ENCODE results near the gene IGF2BP2.

The IGF2BP2 gene

DNA sequence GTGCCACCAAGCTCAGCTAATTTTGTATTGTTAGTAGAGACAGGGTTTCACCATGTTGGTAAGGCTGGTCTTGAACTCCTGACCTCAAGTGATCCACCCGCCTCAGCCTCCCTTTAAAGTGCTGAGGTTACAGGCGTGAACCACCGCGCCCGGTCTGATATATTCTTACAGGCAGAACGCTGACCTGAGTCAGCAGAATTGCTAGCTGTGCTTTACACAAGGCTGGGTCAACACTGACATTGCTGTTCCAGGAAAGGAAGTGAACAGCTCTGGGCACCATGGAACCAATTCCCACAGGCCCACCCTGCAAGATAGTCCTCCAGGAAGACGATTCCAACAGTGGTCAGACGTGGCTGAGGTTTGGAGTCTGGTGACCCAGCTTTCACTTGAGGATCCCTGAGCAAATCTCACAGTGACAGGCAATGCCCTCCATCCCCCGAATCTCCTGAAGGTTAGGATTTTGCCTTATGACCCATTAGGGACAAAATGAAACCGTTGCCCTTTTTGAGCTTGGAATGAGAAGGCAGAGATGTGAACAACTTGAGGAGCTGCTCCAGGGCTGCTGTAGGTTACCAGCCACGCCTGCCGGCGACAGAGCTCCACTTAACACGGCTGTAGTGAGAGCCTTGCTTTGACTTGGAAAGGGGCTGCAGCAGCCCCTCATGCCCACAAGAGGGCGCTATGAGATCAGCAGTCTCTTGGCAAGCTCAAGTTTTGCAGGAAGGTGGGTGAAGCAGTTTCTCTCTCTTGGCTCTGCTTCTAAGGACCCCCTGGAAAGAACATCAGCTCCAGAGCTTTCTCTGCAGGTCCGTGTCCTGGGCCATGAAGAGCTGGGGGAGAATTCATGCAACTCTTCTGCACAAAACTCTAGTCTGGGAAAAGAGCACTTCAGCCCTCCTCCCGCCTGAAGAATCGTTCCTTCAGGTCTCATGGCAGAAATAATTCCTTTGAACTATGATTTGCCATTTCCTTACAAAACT lies 164.6 kb downstream of the IGF2BP2 start:
- Histone ChIP-seq H4K20me1 (ENCODE audit: insufficient read depth) (no peaks in the 10 kb centered on the region), H3K27me3 (ENCODE audit: insufficient read depth, low read depth) (no peaks in the 10 kb centered on the region), H3K4me1 (ENCODE audit: low read depth, poor library complexity, severe bottlenecking) (peaks cover 11% of the 10 kb centered on the region), H3K9ac (no peak overlapping the region; the same call in 1 of the 2 replicates), H3K79me2 (ENCODE audit: insufficient read depth, low read depth) (no peaks in the 10 kb centered on the region), H3K4me3 (IDR thresholded peaks at IDR 0.05; ENCODE audit: insufficient read depth, low read depth, low read length) (peak overlapping the region; percentile 46), H3K27ac (no peak overlapping the region), H3K36me3 (ENCODE audit: insufficient read depth) (no peaks in the 10 kb centered on the region), H2AFZ (ENCODE audit: low read depth) (peak overlapping the region; percentile 47; the same call in 1 of the 2 replicates), H3K4me2 (peak overlapping the region; percentile 30)
- TF ChIP-seq, protein P1, sequence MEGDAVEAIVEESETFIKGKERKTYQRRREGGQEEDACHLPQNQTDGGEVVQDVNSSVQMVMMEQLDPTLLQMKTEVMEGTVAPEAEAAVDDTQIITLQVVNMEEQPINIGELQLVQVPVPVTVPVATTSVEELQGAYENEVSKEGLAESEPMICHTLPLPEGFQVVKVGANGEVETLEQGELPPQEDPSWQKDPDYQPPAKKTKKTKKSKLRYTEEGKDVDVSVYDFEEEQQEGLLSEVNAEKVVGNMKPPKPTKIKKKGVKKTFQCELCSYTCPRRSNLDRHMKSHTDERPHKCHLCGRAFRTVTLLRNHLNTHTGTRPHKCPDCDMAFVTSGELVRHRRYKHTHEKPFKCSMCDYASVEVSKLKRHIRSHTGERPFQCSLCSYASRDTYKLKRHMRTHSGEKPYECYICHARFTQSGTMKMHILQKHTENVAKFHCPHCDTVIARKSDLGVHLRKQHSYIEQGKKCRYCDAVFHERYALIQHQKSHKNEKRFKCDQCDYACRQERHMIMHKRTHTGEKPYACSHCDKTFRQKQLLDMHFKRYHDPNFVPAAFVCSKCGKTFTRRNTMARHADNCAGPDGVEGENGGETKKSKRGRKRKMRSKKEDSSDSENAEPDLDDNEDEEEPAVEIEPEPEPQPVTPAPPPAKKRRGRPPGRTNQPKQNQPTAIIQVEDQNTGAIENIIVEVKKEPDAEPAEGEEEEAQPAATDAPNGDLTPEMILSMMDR (conservative IDR thresholded peaks at IDR 0.05; ENCODE audit: low read depth, low read length) = peak; percentile 99

DNA sequence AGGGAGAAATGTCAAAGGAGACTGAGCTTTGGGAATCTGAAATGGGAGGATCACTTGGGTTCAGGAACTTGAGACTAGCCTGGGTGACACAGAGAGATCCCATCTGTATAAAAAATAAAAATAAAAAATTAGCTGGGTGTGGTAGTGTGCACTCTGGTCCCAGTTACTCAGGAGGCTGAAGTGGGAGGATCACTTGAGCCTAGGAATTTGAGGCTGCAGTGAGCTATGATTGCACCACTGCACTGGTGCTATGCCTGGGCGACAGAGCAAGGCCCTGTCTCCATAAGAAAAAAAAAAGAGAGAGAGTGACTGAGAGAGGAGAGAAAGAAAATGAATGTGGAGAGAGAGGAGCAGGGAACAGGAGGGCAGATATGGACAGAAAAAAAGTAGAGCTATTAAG lies 165.9 kb downstream of the IGF2BP2 start:
- Histone ChIP-seq H3K79me2 (ENCODE audit: insufficient read depth, low read depth) (no peaks in the 10 kb centered on the region), H3K4me3 (IDR thresholded peaks at IDR 0.05; ENCODE audit: insufficient read depth, low read depth, low read length) (no peak overlapping the region), H2AFZ (ENCODE audit: low read depth) (no peak overlapping the region), H4K20me1 (ENCODE audit: insufficient read depth) (no peaks in the 10 kb centered on the region), H3K4me1 (ENCODE audit: low read depth, poor library complexity, severe bottlenecking) (peaks cover 11% of the 10 kb centered on the region), H3K27ac (no peak overlapping the region), H3K4me2 (no peak overlapping the region), H3K9ac (no peak overlapping the region), H3K27me3 (ENCODE audit: insufficient read depth, low read depth) (no peaks in the 10 kb centered on the region), H3K36me3 (ENCODE audit: insufficient read depth) (no peaks in the 10 kb centered on the region)
- TF ChIP-seq, protein P1 (conservative IDR thresholded peaks at IDR 0.05; ENCODE audit: low read depth, low read length) = no peak

DNA sequence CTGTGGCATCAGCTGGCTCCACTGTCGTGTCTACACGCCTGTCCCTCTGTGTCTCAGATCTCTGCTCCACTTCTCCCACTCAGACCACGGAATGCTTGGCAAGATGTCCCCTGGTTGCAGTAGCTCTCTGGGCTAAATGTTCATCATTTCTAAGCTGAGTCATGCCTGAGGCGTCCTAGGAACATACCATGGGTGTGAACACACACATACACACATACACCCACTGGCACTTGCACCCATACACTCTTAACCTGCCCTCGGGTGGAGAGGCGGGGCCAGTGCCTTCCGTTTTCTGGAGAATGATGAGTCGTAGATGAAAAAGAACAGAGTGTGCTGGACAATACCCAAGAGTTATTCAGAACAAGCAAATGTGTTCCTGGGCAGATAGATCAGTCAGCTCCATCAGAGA lies 166.3 kb downstream of the IGF2BP2 start:
- H3K36me3 ChIP-seq (ENCODE audit: insufficient read depth) = no peaks in the 10 kb centered on the region
- no peak overlapping the region for H3K4me3 ChIP-seq (IDR thresholded peaks at IDR 0.05; ENCODE audit: insufficient read depth, low read depth, low read length)
- H3K9ac ChIP-seq = no peak overlapping the region
- TF ChIP-seq, protein P1 (conservative IDR thresholded peaks at IDR 0.05; ENCODE audit: low read depth, low read length) = no peak
- no peaks in the 10 kb centered on the region for H3K27me3 ChIP-seq (ENCODE audit: insufficient read depth, low read depth)
- H3K79me2 ChIP-seq (ENCODE audit: insufficient read depth, low read depth) = no peaks in the 10 kb centered on the region
- H2AFZ ChIP-seq (ENCODE audit: low read depth) = no peak overlapping the region
- no peak overlapping the region for H3K4me2 ChIP-seq
- no peaks in the 10 kb centered on the region for H4K20me1 ChIP-seq (ENCODE audit: insufficient read depth)
- H3K27ac ChIP-seq = no peak overlapping the region
- H3K4me1 ChIP-seq (ENCODE audit: low read depth, poor library complexity, severe bottlenecking) = peaks cover 11% of the 10 kb centered on the region

DNA sequence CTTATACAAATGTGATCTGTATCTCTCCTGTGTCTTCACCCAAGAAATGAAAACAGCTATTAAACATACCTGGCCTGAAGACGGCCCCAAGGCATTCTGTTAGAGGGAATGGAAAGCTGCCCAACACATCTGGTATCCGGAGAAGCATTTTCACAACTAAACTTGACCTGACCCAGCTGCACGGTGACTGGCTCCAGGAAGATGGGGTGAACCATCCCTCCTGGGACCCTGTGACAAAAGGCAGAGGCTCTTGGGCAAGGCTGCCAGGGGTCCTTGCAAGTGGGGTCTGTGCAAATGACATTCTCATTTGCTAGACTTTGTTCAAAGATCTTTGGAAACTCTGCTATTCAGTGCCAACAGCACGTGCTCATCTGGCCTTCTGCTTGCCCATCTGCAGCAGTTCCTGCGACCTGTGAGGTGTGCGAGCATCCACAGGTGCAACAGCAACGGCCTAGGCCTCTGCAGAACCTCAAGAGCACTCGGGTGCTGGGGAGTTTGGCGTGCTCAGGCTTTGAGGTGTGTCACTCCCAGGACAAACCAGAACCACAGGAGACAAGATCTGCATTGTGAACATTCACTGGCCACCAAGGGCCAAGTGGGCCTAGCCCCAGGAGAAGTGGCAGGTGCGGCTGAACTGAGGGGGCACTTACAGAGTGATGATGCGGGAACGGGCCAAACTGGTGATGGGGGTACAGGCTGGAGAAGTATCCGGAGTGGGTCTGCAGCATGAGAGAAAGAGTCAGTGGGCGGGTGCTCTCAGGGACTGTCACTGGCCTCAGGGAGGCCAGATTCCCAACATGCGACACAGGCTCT lies 166.9 kb downstream of the IGF2BP2 start:
- TF ChIP-seq, protein P1 (conservative IDR thresholded peaks at IDR 0.05; ENCODE audit: low read depth, low read length) = no peak
- H3K27ac ChIP-seq = no peak overlapping the region
- H2AFZ ChIP-seq (ENCODE audit: low read depth) = no peak overlapping the region
- peaks cover 11% of the 10 kb centered on the region for H3K4me1 ChIP-seq (ENCODE audit: low read depth, poor library complexity, severe bottlenecking)
- H3K9ac ChIP-seq = no peak overlapping the region
- H3K4me3 ChIP-seq (IDR thresholded peaks at IDR 0.05; ENCODE audit: insufficient read depth, low read depth, low read length) = no peak overlapping the region
- H3K27me3 ChIP-seq (ENCODE audit: insufficient read depth, low read depth) = no peaks in the 10 kb centered on the region
- no peak overlapping the region for H3K4me2 ChIP-seq
- H3K36me3 ChIP-seq (ENCODE audit: insufficient read depth) = no peaks in the 10 kb centered on the region
- H3K79me2 ChIP-seq (ENCODE audit: insufficient read depth, low read depth) = no peaks in the 10 kb centered on the region
- H4K20me1 ChIP-seq (ENCODE audit: insufficient read depth) = no peaks in the 10 kb centered on the region
